Common myeloid progenitor, CD34-positive (primary cell): Measurements from ENCODE around the gene GRID1.
A peak's percentile ranks its signal among the peaks of the same experiment; 100 is the strongest.

ENCODE experiments used
- CTCF ChIA-PET: fragments of 350-600 bp; sonication (Branson Sonifier 250); formaldehyde crosslinking; loops from one replicate; lab custom pipeline; 2021; ENCODE audit warnings: antibody characterized with exemption; lab: Charles Lee
- POLR2A ChIA-PET: fragments of 350-600 bp; sonication (Branson Sonifier 250); formaldehyde crosslinking; loops from one replicate; lab custom pipeline; 2021; ENCODE audit warnings: antibody characterized with exemption; lab: Charles Lee
- DNase-seq, 3 donors: peaks; one replicate each; pipeline versions ENCODE4 v3.0.0 to v3.0.0-alpha.2; 2013
- H3K27ac ChIP-seq, 2 experiments: 1 replicate in 1 of 2; 2 replicates in 1 of 2; pipeline ENCODE4 v1.7.0; 2013; ENCODE audit warnings: inconsistent platforms in 2 of 2, low read length in 2 of 2, mild to moderate bottlenecking in 2 of 2, low read depth in 1 of 2, moderate library complexity in 1 of 2; ENCODE audit not compliant: severe bottlenecking in 2 of 2, insufficient read depth in 1 of 2, poor library complexity in 1 of 2
- H3K27me3 ChIP-seq, 5 experiments: replicated peaks in 2 of 5; 1 replicate in 3 of 5; 2 replicates in 2 of 5; pipeline versions ENCODE4 v1.6.1 to v1.7.0; 2013; ENCODE audit warnings: low read length in 4 of 5, mild to moderate bottlenecking in 2 of 5, moderate library complexity in 2 of 5, inconsistent platforms in 1 of 5; ENCODE audit not compliant: insufficient read depth in 5 of 5, control insufficient read depth in 4 of 5
- H3K36me3 ChIP-seq, 4 experiments: 1 replicate in 2 of 4; 2 replicates in 2 of 4; pipeline versions ENCODE4 v1.6.1 to v1.7.0; 2013; ENCODE audit warnings: low read length in 3 of 4, control low read depth in 1 of 4, mild to moderate bottlenecking in 1 of 4; ENCODE audit not compliant: control insufficient read depth in 4 of 4, insufficient read depth in 4 of 4
- H3K4me1 ChIP-seq, 4 experiments: 1 replicate in 3 of 4; 2 replicates in 1 of 4; pipeline versions ENCODE4 v1.6.1 to v1.7.1; 2013; ENCODE audit warnings: low read length in 3 of 4, mild to moderate bottlenecking in 3 of 4, control low read depth in 1 of 4, inconsistent platforms in 1 of 4, moderate library complexity in 1 of 4; ENCODE audit not compliant: control insufficient read depth in 4 of 4, insufficient read depth in 4 of 4; ENCODE audit errors: control extremely low read depth in 1 of 4
- H3K4me3 ChIP-seq, 7 experiments: 1 replicate in 4 of 7; 2 replicates in 3 of 7; pipeline versions ENCODE4 v1.5.1 to v1.7.0; 2013; ENCODE audit warnings: mild to moderate bottlenecking in 7 of 7, low read length in 6 of 7, moderate library complexity in 6 of 7, inconsistent platforms in 2 of 7, low read depth in 2 of 7, control low read depth in 1 of 7; ENCODE audit not compliant: insufficient read depth in 4 of 7, control insufficient read depth in 1 of 7; ENCODE audit errors: extremely low read depth in 1 of 7
- H3K9me3 ChIP-seq, 5 experiments: 1 replicate in 4 of 5; 2 replicates in 1 of 5; pipeline versions ENCODE4 v1.6.1 to v1.7.1; 2013; ENCODE audit warnings: low read length in 4 of 5, mild to moderate bottlenecking in 2 of 5, inconsistent platforms in 1 of 5, low read depth in 1 of 5, moderate library complexity in 1 of 5; ENCODE audit not compliant: control insufficient read depth in 4 of 5, insufficient read depth in 2 of 5; ENCODE audit errors: control extremely low read depth in 1 of 5
- whole genome bisulfite sequencing: methylation state at CpG from one replicate; pipeline ENCODE4 v1.1.5; 2013; ENCODE audit not compliant: insufficient coverage; 5-methylcytosine and 5-hydroxymethylcytosine counted together

Gene GRID1

DNA sequence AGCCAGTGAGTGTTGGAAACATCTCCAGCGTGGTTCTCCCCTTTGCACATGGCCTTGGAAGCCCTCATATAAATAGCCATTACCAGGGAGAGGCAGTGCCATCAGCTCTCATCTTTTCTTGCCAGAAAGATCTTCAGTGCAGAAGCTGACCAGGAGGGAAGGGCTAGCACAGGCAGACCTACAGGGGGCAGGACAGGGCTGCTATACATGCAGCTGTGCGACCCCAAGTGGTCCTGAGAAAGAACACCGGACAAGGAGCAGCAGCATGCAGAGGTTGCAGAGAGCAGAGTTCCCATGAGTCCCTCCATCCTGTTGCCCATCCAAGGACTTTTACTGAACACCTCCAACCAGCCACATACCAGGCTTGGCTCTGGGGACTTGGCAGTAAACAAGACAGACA lies 17.1 kb downstream of the GRID1 start:
- H3K36me3 ChIP-seq = no peaks in the 10 kb centered on the region
- 39% methylated on average over 3 of the region's 3 CpGs for WGBS
- POLR2A ChIA-PET = no interaction called here
- peaks cover 0 to 11% (median under 1%) of the 10 kb centered on the region in 4 experiments for H3K4me1 ChIP-seq
- H3K27me3 ChIP-seq = peaks cover 0 to 3% (median 0%) of the 10 kb centered on the region in 5 experiments
- DNase-seq = peak; percentile 65 to 77 (median 77)
- CTCF ChIA-PET = interaction anchor here (0.9 to 5.7 kb wide), 18 partner anchors 9 to 236 kb away, joined by 3 to 79 read pairs (median 4); no protein-coding TSS in a partner anchor
- H3K9me3 ChIP-seq = peaks cover 0 to 5% (median 0%) of the 10 kb centered on the region in 5 experiments
- H3K4me3 ChIP-seq = no peak overlapping the region
- H3K27ac ChIP-seq = no peak overlapping the region

DNA sequence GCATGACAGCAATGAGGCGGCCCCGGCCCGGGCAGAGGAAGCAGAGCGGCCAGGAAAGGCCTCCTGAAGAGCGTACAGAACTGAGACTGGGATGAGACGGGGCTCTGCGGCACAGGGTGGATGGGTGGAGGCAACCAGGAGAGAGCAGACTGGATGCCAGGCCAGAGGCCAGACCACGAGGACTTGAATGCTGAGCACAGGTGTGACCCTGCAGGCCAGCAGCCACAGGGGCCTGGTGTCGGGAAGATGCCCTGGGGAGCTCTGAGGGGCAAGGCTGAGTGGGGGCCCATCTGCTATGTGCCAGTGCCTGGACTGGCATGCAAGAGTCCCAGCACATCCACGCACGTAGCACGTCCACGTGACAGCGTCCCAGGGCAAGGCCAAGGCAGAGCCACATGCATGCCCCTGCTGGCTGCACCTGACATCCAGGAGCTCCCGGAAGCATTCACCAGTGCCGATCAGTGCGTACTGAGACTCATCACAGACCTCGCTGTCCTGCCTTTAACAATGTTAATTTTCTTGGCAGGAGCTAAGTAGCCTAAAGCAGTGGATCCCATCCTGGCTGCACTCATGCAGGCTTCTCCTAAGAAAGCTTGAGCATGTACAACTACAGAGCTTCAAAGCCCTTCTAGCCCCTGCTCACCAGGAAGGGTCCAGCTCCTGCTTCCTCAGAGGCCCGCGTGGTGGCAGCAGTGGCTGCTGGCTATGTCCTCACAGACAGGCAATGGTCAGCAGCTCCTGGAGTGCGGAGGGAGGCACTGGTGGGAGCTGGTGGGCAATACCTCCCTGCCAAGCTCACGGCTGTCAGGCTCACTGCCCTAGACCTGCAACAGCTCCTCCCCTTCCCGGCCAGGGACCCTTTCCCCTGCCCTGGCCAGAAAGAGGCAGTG lies 18.0 kb downstream of the GRID1 start:
- peaks cover 0 to 3% (median 0%) of the 10 kb centered on the region in 5 experiments for H3K27me3 ChIP-seq
- ChIA-PET CTCF (interaction anchor here (0.6 to 5.7 kb wide), 18 partner anchors 8 to 237 kb away, joined by 3 to 79 read pairs (median 4); no protein-coding TSS in a partner anchor), POLR2A (no interaction called here)
- peaks cover 0 to 3% (median 0%) of the 10 kb centered on the region in 4 experiments for H3K4me1 ChIP-seq
- peaks cover 0 to 5% (median 0%) of the 10 kb centered on the region in 5 experiments for H3K9me3 ChIP-seq
- H3K36me3 ChIP-seq = no peaks in the 10 kb centered on the region
- no peak overlapping the region for H3K4me3 ChIP-seq
- no peak overlapping the region for H3K27ac ChIP-seq
- no peak for DNase-seq
- WGBS = 94% methylated on average over 22 of the region's 23 CpGs

DNA sequence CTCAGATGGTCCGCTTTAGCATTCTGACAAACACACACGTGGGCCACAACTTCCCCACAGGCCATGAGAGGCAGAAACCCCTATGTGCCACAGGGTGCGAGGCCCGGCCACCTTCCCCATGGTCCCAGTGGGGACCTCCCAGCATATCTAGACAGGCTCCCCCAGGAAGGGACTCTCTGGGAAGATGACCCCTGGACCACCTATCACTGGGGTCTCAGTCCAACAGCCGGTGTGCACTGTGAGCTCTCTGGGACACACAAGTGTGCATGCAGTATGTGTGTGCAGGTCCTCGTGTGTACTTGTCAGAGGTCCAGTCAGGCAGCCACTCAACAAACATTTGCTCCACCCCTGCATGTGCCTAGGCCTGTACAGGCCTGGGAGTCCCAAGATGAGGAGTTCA lies 18.7 kb downstream of the GRID1 start:
- Histone ChIP-seq H3K4me1 (no peaks in the 10 kb centered on the region), H3K27me3 (peaks cover 0 to 3% (median 0%) of the 10 kb centered on the region in 5 experiments), H3K36me3 (no peaks in the 10 kb centered on the region), H3K27ac (no peak overlapping the region), H3K9me3 (peaks cover 0 to 5% (median 0%) of the 10 kb centered on the region in 5 experiments), H3K4me3 (no peak overlapping the region)
- POLR2A ChIA-PET = no interaction called here
- DNase-seq = no peak
- CTCF ChIA-PET = interaction anchor here (1.3 to 3.5 kb wide), 4 partner anchors 9 to 28 kb away, joined by 3 to 17 read pairs (median 6); no protein-coding TSS in a partner anchor
- 100% methylated on average over 2 of the region's 6 CpGs for WGBS

DNA sequence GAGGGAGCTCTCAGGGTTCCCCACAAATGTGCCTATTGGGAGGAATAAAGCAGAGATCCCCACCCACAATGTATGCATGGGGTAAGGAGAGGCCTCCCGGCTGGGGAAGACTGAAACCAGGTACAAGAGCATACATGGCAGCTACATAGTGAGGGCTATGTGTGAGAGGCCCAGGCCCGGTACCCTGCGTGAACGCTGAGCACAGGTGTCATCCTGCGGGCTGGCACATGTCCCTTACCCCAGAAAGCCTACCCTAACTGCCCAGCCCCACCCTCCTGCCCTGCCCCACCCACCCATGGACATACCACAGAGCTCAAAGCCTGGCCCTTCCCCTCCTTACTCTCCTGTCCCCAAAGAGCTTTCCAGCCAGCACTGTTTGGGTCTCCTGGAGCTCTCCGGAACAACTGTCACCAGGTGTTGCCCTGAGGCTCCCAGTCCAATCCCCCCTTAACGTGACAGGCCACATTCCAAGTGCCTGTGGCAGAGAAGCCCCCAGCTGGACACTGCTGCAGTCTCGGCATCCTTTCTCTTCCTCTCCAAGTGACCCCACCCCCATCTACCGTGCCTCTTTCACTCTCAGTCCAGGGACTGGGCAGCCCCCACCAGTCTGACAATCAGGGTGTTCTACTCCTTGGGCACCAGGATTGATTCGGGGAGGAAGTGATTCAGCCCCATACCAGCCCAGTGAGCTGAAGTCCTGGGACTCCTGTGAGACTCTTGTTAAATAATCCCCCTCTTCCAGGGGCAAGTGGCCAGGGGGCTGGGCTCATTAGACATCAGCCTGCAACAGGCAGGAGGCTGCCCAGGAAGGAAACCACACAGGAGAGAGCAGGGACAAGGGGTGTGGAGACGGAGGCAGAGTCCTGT lies 19.6 kb downstream of the GRID1 start:
- CTCF ChIA-PET = interaction anchor here (0.7 to 1.9 kb wide), 8 partner anchors 8 to 31 kb away, joined by 3 to 5 read pairs (median 3); no protein-coding TSS in a partner anchor

DNA sequence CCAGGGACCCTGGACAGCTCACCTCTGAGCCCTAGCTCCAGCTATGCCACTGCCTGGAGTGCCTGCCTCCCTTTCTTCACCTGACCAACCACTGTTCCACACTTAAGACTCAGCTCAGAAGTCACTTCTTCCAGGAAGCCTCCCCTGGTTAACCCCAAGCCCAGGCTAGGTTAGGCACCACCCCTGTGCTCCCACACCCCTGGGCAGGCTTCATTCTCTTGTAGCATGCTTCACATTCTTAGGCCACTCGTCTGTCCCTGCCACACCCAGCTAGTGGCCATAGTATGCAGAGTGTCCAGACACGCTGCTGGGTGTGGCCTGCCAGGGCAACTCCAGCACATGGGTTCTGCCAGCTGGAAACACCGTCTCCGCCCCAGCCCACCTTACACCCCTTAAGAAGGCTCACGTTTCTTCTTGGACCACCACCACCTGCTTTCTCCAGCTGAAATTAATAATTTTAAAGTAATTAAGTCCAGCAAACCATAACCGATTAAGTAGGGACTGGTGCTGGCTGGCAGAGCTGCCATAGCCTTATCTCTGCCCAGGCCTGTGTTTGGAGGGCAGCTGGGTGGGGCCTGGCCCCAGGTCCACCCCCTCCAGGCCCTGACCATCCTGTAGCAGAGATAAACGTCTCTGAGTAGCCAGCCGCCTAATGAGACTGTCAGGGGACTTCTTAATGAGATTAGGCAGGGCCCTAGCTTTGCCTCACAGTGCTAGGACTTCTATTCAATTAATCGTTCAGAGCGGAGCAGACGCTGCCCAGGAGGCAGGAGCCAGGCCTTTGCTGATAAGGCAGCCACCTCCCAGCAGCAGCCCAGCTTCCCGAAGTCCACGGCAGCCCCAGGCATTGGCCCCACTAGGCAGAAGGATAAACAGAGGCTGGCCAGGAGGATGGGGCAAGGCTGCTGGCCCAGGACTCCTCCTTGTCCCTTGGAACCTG lies 20.5 kb downstream of the GRID1 start:
- CTCF ChIA-PET = interaction anchor here (0.7 to 2.1 kb wide), 15 partner anchors 7 to 42 kb away, joined by 3 to 8 read pairs (median 3); no protein-coding TSS in a partner anchor

More for the DNA sequence above, 19.6 kb downstream of the GRID1 start:
- WGBS = 92% methylated on average over 8 of the region's 11 CpGs
- H3K27me3 ChIP-seq = peaks cover 0 to 3% (median 0%) of the 10 kb centered on the region in 5 experiments
- DNase-seq = no peak
- H3K9me3 ChIP-seq = no peaks in the 10 kb centered on the region
- no peaks in the 10 kb centered on the region for H3K36me3 ChIP-seq
- peaks cover 0 to 4% (median 0%) of the 10 kb centered on the region in 4 experiments for H3K4me1 ChIP-seq
- POLR2A ChIA-PET = no interaction called here
- H3K27ac ChIP-seq = no peak overlapping the region
- no peak overlapping the region for H3K4me3 ChIP-seq

DNA sequence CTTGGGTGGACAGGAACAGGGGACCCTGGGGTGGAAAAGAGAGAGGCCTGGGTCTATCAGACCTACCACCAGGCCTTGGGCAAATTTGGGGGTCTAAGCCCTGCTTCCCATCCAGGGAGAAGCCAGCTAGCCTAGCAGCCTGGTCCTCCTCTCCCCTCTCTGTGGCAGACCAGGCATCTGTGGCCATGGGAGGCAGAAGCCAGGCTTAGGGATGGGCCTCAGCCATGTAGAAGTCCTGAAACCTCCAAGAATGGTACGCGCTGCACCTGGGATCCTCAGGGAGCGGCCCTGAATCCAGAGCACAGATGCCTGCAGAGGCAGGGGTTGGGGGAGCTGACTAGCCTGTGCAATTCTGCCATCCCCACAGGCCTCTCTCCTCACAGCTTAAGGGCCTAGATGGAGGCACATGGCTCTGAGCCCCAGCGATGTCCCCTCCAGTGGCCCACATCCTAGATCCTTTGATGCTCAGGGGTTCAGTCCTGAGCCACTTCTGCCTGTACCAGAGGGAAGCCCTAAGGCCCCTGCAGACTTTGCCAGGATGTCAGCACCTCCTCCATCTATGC lies 21.2 kb downstream of the GRID1 start:
- POLR2A ChIA-PET = no interaction called here
- no peak overlapping the region for H3K4me3 ChIP-seq
- peaks cover 0 to 3% (median 0%) of the 10 kb centered on the region in 5 experiments for H3K27me3 ChIP-seq
- DNase-seq = no peak
- no peak overlapping the region for H3K27ac ChIP-seq
- no peaks in the 10 kb centered on the region for H3K9me3 ChIP-seq
- no peaks in the 10 kb centered on the region for H3K36me3 ChIP-seq
- 97% methylated on average over 4 of the region's 4 CpGs for WGBS
- CTCF ChIA-PET = interaction anchor here (1.0 to 2.1 kb wide), 10 partner anchors 9 to 42 kb away, joined by 3 to 8 read pairs (median 4); no protein-coding TSS in a partner anchor
- peaks cover 0 to 8% (median 0%) of the 10 kb centered on the region in 4 experiments for H3K4me1 ChIP-seq

More for the DNA sequence above, 20.5 kb downstream of the GRID1 start:
- H3K27me3 ChIP-seq = peaks cover 0 to 3% (median 0%) of the 10 kb centered on the region in 5 experiments
- no peak overlapping the region for H3K27ac ChIP-seq
- no peaks in the 10 kb centered on the region for H3K9me3 ChIP-seq
- no peak for DNase-seq
- H3K4me1 ChIP-seq = peaks cover 0 to 8% (median 0%) of the 10 kb centered on the region in 4 experiments
- H3K4me3 ChIP-seq = no peak overlapping the region
- H3K36me3 ChIP-seq = no peaks in the 10 kb centered on the region
- 95% methylated on average over 13 of the region's 13 CpGs for WGBS
- POLR2A ChIA-PET = no interaction called here
